GM23338 (cell line): ENCODE measurements around the gene ABCD1. TPM values are rescaled to one million over a fixed set of nuclear protein-coding genes. Genes with fewer than 3 reads are reported as not detected.

Experiments
- EZH2 ChIP-seq: fragments of 200-600 bp; sonication (generic); IDR thresholded peaks from one replicate; pipeline ENCODE4 v1.8.0; 2017; ENCODE audit warnings: antibody characterized with exemption, mild to moderate bottlenecking, low read depth; ENCODE audit not compliant: unreplicated experiment
- EZH2phosphoT487 ChIP-seq: fragments of 200-600 bp; sonication (generic); IDR thresholded peaks from one replicate; pipeline ENCODE4 v1.8.1; 2018; ENCODE audit warnings: antibody characterized with exemption; ENCODE audit not compliant: unreplicated experiment
- STAT1 ChIP-seq: IDR thresholded peaks from one replicate; pipeline ENCODE4 v1.6.1; 2016; ENCODE audit warnings: antibody characterized with exemption; ENCODE audit not compliant: unreplicated experiment
- ZNF331 ChIP-seq: fragments of 250-450 bp; sonication (Bioruptor Pico); IDR thresholded peaks from 2 replicates; pipeline ENCODE4 v1.5.0; 2020; ENCODE audit warnings: low read depth, mild to moderate bottlenecking, moderate library complexity
- polyA plus RNA-seq: library from polyadenylated mRNA; unstranded; fragments of >200 nt; fragmentation: Nextera tagmentation; extraction: Ambion mirVana; gene quantifications from 2 replicates; pipeline ENCODE4 v1.2.1, GENCODE V29; 2016
- total RNA-seq: library from RNA; depleted of rRNA; stranded (reverse); fragments of >200 nt; shearing (Covaris generic); gene quantifications from 2 replicates; pipeline ENCODE4 v1.2.3, GENCODE V29; 2014
- TF ChIP-seq, protein P1 (sequence below): fragments of 250-450 bp; sonication (Bioruptor Pico); IDR thresholded peaks from 2 replicates; pipeline ENCODE4 v1.5.0; 2020; ENCODE audit warnings: mild to moderate bottlenecking, moderate library complexity
- TF ChIP-seq, protein P2 (sequence below), 2 experiments: fragments of 200-600 bp in 1 of 2; sonication (generic) in 1 of 2; conservative IDR thresholded peaks; 2 replicates each; pipeline versions ENCODE4 v1.5.1 to v1.6.1; 2016 to 2017; ENCODE audit warnings: antibody characterized with exemption in 2 of 2, low read depth in 2 of 2, mild to moderate bottlenecking in 2 of 2, moderate library complexity in 1 of 2
- TF ChIP-seq, protein P3 (sequence below): IDR thresholded peaks from one replicate; pipeline ENCODE4 v1.6.1; 2018; ENCODE audit warnings: antibody characterized with exemption; ENCODE audit not compliant: unreplicated experiment

The ABCD1 gene
- total and polyA plus RNA-seq, 2 experiments from 2014 or later, result 2.4 to 8.9 TPM

DNA sequence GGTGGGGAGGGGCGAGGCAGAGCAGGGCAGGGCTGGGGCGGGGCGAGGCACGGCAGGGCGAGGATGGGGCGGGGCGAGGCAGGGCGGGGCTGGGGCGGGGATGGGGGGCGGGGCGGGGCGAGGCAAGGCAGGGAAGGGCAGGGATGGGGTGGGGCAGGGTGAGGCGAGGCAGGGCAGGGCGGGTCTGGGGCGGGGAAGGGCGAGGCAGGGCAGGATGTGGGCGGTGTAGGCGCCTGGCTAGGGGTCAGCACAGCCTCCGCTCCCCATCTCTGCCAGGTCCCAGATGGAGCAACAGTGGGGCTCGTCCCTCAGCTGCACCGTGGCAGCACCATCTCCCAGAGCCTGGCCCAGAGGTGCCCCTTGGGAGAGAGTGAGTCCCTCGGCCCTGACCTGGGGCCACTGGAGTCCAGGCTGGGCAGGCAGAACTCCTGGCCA lies 52.0 kb downstream of the ABCD1 start (continued):
- TF ChIP-seq, protein P1, sequence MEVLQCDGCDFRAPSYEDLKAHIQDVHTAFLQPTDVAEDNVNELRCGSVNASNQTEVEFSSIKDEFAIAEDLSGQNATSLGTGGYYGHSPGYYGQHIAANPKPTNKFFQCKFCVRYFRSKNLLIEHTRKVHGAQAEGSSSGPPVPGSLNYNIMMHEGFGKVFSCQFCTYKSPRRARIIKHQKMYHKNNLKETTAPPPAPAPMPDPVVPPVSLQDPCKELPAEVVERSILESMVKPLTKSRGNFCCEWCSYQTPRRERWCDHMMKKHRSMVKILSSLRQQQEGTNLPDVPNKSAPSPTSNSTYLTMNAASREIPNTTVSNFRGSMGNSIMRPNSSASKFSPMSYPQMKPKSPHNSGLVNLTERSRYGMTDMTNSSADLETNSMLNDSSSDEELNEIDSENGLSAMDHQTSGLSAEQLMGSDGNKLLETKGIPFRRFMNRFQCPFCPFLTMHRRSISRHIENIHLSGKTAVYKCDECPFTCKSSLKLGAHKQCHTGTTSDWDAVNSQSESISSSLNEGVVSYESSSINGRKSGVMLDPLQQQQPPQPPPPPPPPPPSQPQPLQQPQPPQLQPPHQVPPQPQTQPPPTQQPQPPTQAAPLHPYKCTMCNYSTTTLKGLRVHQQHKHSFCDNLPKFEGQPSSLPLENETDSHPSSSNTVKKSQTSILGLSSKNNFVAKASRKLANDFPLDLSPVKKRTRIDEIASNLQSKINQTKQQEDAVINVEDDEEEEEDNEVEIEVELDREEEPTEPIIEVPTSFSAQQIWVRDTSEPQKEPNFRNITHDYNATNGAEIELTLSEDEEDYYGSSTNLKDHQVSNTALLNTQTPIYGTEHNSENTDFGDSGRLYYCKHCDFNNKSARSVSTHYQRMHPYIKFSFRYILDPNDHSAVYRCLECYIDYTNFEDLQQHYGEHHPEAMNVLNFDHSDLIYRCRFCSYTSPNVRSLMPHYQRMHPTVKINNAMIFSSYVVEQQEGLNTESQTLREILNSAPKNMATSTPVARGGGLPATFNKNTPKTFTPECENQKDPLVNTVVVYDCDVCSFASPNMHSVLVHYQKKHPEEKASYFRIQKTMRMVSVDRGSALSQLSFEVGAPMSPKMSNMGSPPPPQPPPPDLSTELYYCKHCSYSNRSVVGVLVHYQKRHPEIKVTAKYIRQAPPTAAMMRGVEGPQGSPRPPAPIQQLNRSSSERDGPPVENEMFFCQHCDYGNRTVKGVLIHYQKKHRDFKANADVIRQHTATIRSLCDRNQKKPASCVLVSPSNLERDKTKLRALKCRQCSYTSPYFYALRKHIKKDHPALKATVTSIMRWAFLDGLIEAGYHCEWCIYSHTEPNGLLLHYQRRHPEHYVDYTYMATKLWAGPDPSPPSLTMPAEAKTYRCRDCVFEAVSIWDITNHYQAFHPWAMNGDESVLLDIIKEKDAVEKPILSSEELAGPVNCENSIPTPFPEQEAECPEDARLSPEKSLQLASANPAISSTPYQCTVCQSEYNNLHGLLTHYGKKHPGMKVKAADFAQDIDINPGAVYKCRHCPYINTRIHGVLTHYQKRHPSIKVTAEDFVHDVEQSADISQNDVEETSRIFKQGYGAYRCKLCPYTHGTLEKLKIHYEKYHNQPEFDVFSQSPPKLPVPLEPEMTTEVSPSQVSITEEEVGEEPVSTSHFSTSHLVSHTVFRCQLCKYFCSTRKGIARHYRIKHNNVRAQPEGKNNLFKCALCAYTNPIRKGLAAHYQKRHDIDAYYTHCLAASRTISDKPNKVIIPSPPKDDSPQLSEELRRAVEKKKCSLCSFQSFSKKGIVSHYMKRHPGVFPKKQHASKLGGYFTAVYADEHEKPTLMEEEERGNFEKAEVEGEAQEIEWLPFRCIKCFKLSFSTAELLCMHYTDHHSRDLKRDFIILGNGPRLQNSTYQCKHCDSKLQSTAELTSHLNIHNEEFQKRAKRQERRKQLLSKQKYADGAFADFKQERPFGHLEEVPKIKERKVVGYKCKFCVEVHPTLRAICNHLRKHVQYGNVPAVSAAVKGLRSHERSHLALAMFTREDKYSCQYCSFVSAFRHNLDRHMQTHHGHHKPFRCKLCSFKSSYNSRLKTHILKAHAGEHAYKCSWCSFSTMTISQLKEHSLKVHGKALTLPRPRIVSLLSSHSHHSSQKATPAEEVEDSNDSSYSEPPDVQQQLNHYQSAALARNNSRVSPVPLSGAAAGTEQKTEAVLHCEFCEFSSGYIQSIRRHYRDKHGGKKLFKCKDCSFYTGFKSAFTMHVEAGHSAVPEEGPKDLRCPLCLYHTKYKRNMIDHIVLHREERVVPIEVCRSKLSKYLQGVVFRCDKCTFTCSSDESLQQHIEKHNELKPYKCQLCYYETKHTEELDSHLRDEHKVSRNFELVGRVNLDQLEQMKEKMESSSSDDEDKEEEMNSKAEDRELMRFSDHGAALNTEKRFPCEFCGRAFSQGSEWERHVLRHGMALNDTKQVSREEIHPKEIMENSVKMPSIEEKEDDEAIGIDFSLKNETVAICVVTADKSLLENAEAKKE (CRISPR knock-in tag), result no peak
- TF ChIP-seq ZNF331 (CRISPR knock-in tag), result no peak
- no peak for TF ChIP-seq STAT1
- TF ChIP-seq EZH2, result no peak
- TF ChIP-seq, protein P2, sequence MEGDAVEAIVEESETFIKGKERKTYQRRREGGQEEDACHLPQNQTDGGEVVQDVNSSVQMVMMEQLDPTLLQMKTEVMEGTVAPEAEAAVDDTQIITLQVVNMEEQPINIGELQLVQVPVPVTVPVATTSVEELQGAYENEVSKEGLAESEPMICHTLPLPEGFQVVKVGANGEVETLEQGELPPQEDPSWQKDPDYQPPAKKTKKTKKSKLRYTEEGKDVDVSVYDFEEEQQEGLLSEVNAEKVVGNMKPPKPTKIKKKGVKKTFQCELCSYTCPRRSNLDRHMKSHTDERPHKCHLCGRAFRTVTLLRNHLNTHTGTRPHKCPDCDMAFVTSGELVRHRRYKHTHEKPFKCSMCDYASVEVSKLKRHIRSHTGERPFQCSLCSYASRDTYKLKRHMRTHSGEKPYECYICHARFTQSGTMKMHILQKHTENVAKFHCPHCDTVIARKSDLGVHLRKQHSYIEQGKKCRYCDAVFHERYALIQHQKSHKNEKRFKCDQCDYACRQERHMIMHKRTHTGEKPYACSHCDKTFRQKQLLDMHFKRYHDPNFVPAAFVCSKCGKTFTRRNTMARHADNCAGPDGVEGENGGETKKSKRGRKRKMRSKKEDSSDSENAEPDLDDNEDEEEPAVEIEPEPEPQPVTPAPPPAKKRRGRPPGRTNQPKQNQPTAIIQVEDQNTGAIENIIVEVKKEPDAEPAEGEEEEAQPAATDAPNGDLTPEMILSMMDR (conservative IDR thresholded peaks at IDR 0.05; ENCODE audit: low read depth in 2 of 2), result no peak
- TF ChIP-seq EZH2phosphoT487, result no peak
- TF ChIP-seq, protein P3, sequence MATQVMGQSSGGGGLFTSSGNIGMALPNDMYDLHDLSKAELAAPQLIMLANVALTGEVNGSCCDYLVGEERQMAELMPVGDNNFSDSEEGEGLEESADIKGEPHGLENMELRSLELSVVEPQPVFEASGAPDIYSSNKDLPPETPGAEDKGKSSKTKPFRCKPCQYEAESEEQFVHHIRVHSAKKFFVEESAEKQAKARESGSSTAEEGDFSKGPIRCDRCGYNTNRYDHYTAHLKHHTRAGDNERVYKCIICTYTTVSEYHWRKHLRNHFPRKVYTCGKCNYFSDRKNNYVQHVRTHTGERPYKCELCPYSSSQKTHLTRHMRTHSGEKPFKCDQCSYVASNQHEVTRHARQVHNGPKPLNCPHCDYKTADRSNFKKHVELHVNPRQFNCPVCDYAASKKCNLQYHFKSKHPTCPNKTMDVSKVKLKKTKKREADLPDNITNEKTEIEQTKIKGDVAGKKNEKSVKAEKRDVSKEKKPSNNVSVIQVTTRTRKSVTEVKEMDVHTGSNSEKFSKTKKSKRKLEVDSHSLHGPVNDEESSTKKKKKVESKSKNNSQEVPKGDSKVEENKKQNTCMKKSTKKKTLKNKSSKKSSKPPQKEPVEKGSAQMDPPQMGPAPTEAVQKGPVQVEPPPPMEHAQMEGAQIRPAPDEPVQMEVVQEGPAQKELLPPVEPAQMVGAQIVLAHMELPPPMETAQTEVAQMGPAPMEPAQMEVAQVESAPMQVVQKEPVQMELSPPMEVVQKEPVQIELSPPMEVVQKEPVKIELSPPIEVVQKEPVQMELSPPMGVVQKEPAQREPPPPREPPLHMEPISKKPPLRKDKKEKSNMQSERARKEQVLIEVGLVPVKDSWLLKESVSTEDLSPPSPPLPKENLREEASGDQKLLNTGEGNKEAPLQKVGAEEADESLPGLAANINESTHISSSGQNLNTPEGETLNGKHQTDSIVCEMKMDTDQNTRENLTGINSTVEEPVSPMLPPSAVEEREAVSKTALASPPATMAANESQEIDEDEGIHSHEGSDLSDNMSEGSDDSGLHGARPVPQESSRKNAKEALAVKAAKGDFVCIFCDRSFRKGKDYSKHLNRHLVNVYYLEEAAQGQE, result no peak
